ENCODE results near the gene MBD3L3.

MBD3L3 gene

DNA sequence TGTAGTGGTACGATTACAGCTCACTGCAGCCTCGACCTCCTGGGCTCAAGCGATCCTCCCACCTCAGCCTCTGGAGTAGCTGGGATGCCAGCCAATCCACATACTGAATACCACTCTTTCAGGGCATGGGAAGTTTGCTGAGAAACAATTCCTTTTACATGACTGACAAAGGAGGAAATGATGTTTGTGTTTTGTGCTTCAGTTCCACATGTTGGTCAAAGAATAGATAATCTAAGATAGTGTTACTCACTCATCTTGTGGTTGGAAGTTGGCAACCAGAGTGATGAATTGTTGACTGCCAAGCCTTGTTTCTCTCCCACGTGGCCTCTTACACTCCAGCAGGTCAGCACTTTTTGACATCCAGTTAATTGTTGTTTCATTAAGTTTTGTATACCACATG, 44.8 kb downstream of the MBD3L3 start:
- H3K18ac ChIP-seq (ENCODE audit: low read length), result no peak overlapping the region
- H3K4ac ChIP-seq (ENCODE audit: low read depth, low read length), result no peak overlapping the region
- no peak for DNase-seq
- no peak overlapping the region for H3K56ac ChIP-seq (ENCODE audit: low read length)
- no peak overlapping the region for H3K27ac ChIP-seq (ENCODE audit: low read depth, low read length)
- no peak overlapping the region for H2BK5ac ChIP-seq (ENCODE audit: low read length)
- no peaks in the 10 kb centered on the region for H3K4me1 ChIP-seq (ENCODE audit: control insufficient read depth, low read depth, low read length)
- no peak overlapping the region for H3K9ac ChIP-seq (ENCODE audit: low read length)
- no peak overlapping the region for H2AK5ac ChIP-seq (ENCODE audit: low read length)
- H2BK15ac ChIP-seq (replicated peaks; ENCODE audit: low read depth), result no peak overlapping the region
- no peak overlapping the region for H3K23ac ChIP-seq (ENCODE audit: low read length)
- no peak overlapping the region for H2BK120ac ChIP-seq (ENCODE audit: low read depth, low read length)
- no peak overlapping the region for H3K4me3 ChIP-seq (ENCODE audit: low read length)
- no peaks in the 10 kb centered on the region for H3K27me3 ChIP-seq (ENCODE audit: insufficient read depth, low read length, poor library complexity)
- H3K4me2 ChIP-seq (ENCODE audit: low read length), result no peak overlapping the region
- H3K79me2 ChIP-seq (ENCODE audit: control insufficient read depth, insufficient read depth, low read length), result no peaks in the 10 kb centered on the region
- no peaks in the 10 kb centered on the region for H3K36me3 ChIP-seq (ENCODE audit: control insufficient read depth, insufficient read depth, low read length)
- no peak overlapping the region for H4K5ac ChIP-seq (ENCODE audit: low read length)
- WGBS (ENCODE audit: extremely low coverage, insufficient coverage, low lambda C conversion rate), result no CpG with 5 or more reads among the region's 4 CpGs
- no peaks in the 10 kb centered on the region for H3K79me1 ChIP-seq (ENCODE audit: low read length)
- no peak overlapping the region for H4K8ac ChIP-seq (ENCODE audit: low read depth, low read length)

DNA sequence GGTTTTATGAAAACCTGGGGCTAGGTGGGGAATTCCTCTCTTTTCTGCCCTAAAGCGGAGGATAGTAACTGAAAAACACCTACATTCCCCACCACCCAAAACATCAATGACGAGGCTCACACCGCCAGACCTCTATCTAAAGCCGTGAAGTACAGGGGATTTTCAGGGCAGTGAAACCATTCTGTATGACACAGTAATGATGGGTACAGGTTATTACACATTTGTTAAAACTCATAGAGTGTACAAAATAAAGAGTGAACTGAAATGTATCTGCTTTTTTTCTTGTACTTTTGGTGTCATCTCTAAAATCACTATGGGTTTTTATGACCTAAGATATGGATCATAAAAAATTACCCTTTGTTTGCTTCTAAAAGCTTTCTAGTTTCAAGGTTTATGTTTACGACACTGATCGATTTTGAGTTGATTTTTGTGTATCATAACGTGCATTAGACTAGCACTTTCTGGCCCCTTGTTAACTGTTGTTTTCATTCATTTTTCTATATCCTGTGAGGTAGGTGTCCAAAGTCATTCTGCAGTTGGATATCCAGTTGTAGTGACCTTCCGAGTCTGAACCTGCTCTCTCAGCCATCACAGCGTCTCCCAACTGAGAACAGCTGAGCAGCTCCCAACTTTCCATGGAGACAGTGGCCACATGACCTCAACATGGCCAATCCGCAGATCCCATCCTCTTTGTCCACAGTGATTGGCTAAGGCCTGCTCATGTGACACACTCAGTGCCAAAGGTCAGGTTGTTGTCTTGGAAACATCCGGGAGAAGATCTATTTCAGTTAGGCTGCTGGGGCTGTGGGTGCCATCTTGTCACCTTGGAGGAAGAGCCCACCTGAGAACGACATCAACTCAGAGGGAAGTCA, 47.5 kb downstream of the MBD3L3 start:
- Histone ChIP-seq H4K8ac (ENCODE audit: low read depth, low read length) (no peak overlapping the region), H3K4me1 (ENCODE audit: control insufficient read depth, low read depth, low read length) (no peaks in the 10 kb centered on the region), H3K27ac (ENCODE audit: low read depth, low read length) (no peak overlapping the region), H3K4ac (ENCODE audit: low read depth, low read length) (no peak overlapping the region), H3K4me3 (ENCODE audit: low read length) (no peak overlapping the region), H4K5ac (ENCODE audit: low read length) (no peak overlapping the region), H2BK5ac (ENCODE audit: low read length) (no peak overlapping the region), H3K4me2 (ENCODE audit: low read length) (no peak overlapping the region), H3K79me1 (ENCODE audit: low read length) (no peaks in the 10 kb centered on the region), H2BK120ac (ENCODE audit: low read depth, low read length) (no peak overlapping the region), H3K56ac (ENCODE audit: low read length) (no peak overlapping the region), H3K27me3 (ENCODE audit: insufficient read depth, low read length, poor library complexity) (no peaks in the 10 kb centered on the region), H3K9ac (ENCODE audit: low read length) (no peak overlapping the region), H3K23ac (ENCODE audit: low read length) (no peak overlapping the region), H2BK15ac (replicated peaks; ENCODE audit: low read depth) (no peak overlapping the region), H3K79me2 (ENCODE audit: control insufficient read depth, insufficient read depth, low read length) (no peaks in the 10 kb centered on the region), H2AK5ac (ENCODE audit: low read length) (no peak overlapping the region), H3K36me3 (ENCODE audit: control insufficient read depth, insufficient read depth, low read length) (no peaks in the 10 kb centered on the region), H3K18ac (ENCODE audit: low read length) (no peak overlapping the region)
- no peak for DNase-seq
- no CpG with 5 or more reads among the region's 12 CpGs for WGBS (ENCODE audit: extremely low coverage, insufficient coverage, low lambda C conversion rate)

DNA sequence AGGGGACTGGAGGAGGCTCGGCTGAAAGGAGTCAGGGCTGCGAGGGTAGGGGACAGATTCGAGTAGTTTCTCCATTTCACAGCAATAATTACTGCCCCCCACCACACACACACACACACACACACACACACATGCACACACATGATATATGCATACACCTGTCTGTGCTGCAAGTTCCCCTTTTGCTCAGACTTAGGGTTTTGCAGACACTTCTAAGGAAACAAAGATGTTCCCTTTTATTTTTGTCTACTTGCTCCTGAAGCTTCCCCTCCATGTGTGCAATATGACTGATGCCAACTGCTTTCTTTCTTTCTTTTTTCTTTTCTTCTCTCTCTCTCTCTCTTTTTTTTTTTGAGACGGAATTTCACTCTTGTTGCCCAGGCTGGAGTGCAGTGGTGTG, 50.6 kb downstream of the MBD3L3 start:
- H4K5ac ChIP-seq (ENCODE audit: low read length), result no peak overlapping the region
- H3K9ac ChIP-seq (ENCODE audit: low read length), result no peak overlapping the region
- H3K27me3 ChIP-seq (ENCODE audit: insufficient read depth, low read length, poor library complexity), result no peaks in the 10 kb centered on the region
- H4K8ac ChIP-seq (ENCODE audit: low read depth, low read length), result no peak overlapping the region
- H2BK5ac ChIP-seq (ENCODE audit: low read length), result no peak overlapping the region
- no peak overlapping the region for H3K18ac ChIP-seq (ENCODE audit: low read length)
- DNase-seq, result no peak
- no peaks in the 10 kb centered on the region for H3K79me2 ChIP-seq (ENCODE audit: control insufficient read depth, insufficient read depth, low read length)
- no peak overlapping the region for H3K23ac ChIP-seq (ENCODE audit: low read length)
- no peaks in the 10 kb centered on the region for H3K4me1 ChIP-seq (ENCODE audit: control insufficient read depth, low read depth, low read length)
- no peak overlapping the region for H3K4me2 ChIP-seq (ENCODE audit: low read length)
- no peak overlapping the region for H3K27ac ChIP-seq (ENCODE audit: low read depth, low read length)
- H3K4me3 ChIP-seq (ENCODE audit: low read length), result no peak overlapping the region
- no peak overlapping the region for H3K4ac ChIP-seq (ENCODE audit: low read depth, low read length)
- H2BK120ac ChIP-seq (ENCODE audit: low read depth, low read length), result no peak overlapping the region
- no peaks in the 10 kb centered on the region for H3K36me3 ChIP-seq (ENCODE audit: control insufficient read depth, insufficient read depth, low read length)
- no peak overlapping the region for H2BK15ac ChIP-seq (replicated peaks; ENCODE audit: low read depth)
- H2AK5ac ChIP-seq (ENCODE audit: low read length), result no peak overlapping the region
- no CpG with 5 or more reads among the region's 4 CpGs for WGBS (ENCODE audit: extremely low coverage, insufficient coverage, low lambda C conversion rate)
- no peaks in the 10 kb centered on the region for H3K79me1 ChIP-seq (ENCODE audit: low read length)
- H3K56ac ChIP-seq (ENCODE audit: low read length), result no peak overlapping the region
